HG02870 (cell line): Measurements from ENCODE around the gene EPS15.
"Not testable (repeated sequence)": the region's sequence is repeated elsewhere in the genome, so short reads cannot be mapped to it uniquely, and the experiment has no call there.

Experiments used
- ATAC-seq: cut with Tn5 transposase; IDR thresholded peaks from one replicate; pipeline ENCODE4 v1.9.1; 2021; ENCODE audit warnings: mild to moderate bottlenecking, moderate library complexity; ENCODE audit not compliant: unreplicated experiment

EPS15 gene

GRCh38 chr1:51474832-51475620 is 44.0 kb downstream of the EPS15 start:
- ATAC-seq = not testable (repeated sequence)

DNA sequence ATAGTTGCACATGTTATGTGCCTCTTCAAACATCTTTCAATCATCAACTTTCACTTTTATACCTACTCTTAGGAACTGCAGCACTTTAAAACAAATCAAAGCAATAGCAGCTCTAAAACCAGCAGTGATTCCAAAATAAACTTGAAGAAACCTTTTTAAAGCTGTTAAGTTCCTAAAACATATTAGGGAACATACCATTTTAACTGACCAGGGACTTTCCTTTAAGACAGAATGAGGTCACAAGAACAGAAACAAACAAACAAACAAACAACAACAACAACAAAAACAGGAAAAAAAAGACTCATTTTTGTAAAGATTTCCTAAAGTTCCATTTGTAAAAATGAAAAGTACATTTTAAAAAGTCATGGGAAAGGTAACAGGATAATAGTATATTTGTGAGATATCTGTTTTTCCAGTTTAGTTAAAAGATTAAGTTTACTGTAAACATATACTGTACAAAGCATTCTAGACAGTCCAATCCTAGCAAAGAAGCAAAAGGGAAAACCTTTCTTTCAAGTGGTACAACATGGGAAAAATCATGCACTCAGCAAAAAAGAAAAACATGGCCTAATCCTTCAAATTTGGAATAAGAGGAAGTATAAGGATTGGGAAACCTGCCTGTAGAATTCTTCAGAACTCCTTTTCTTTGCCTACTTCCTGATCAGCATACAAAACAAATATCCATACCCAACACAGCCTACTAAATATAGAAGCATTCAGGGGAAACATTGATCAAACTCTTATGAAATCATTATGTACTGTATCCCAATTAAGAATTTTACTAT is 45.5 kb downstream of the EPS15 start:
- ATAC-seq = no peak

GRCh38 chr1:51472359-51472758 is 46.7 kb downstream of the EPS15 start:
- ATAC-seq = no peak

DNA sequence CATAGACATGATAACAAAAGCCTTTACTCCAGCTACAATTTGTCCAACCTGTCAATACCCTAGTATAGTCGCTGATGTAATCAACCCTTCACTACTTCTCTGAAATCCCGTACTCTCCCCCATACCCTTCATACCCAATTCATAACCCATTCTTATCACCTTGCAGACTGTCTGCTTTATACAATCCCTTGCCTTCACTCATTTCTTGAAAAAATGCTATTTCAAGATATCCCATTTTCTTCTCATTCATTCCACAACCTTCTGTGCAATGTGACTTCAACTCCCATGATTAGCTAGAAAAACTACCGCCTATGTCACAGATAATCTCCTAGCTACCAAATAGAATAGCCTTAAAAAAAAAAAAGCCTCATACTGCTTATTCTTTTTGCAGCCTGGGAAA is 49.5 kb downstream of the EPS15 start:
- no peak for ATAC-seq

- no peak for ATAC-seq
Observed at GRCh38 chr1:51464828-51465227, 54.2 kb downstream of the EPS15 start.

DNA sequence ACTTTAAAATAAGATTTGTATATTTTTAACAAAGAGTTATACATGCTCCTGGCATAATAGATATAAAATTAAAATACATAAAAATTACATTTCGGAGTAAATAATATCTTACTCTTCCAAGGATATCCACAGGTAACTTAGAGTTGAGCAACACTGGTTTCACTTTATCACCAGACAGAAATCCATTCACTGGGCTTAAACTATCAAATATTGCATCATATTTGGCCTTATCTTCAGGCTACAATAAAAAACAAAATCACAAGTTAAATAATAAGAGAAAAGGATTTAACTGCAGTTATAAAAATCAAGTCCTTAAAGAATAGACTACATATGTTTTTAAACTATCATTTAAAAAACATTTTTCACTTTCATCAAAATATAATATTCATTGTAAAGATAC is 55.5 kb downstream of the EPS15 start:
- no peak for ATAC-seq

- ATAC-seq = not testable (repeated sequence)
Observed at GRCh38 chr1:51462289-51462688, 56.8 kb downstream of the EPS15 start.

GRCh38 chr1:51454554-51454953 is 64.5 kb downstream of the EPS15 start:
- ATAC-seq = no peak

DNA sequence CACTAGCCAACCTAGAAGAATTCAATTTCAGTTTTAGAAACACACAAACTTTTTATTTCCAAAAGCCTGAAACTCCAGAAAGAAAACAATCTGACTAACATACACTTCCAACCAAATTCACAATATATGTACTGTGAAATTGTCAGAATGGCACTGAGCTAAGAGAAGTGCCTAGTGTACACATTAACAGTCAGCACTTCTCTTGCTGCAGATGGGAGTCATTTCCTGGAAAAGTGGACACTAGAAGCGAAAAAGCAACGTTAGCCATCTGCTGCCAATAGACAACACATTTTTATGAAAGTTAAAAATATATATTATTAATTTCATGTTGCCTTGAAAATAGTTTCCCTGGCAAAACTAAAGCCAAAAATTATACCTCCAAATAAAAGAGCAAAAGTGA is 66.1 kb downstream of the EPS15 start:
- ATAC-seq = no peak

DNA sequence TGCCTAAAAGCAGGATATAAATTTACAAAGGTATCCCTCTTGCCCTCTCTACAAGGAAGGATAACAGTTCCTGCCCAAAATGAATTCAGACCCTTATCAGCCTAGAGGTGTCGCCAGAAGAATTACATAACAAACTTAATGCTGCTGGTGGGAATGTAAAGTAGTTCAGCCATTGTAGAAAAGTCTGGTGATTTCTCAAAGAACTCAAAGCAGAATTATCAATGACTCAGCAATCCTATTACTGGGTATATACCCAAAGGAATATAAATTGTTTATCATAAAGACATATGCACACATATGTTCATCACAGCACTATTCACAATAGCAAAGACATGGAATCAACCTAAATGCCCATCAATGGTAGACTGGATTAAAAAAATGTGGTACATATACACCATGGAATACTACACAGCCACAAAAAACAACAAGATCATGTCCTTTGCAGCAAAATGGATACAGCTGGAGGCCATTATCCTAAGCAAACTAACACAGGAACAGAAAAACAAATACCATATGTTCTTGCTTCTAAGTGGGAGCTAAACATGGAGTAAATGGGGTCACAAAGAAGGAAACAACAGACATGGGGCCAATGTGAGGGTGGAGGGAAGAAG is 70.1 kb downstream of the EPS15 start:
- not testable (repeated sequence) for ATAC-seq

DNA sequence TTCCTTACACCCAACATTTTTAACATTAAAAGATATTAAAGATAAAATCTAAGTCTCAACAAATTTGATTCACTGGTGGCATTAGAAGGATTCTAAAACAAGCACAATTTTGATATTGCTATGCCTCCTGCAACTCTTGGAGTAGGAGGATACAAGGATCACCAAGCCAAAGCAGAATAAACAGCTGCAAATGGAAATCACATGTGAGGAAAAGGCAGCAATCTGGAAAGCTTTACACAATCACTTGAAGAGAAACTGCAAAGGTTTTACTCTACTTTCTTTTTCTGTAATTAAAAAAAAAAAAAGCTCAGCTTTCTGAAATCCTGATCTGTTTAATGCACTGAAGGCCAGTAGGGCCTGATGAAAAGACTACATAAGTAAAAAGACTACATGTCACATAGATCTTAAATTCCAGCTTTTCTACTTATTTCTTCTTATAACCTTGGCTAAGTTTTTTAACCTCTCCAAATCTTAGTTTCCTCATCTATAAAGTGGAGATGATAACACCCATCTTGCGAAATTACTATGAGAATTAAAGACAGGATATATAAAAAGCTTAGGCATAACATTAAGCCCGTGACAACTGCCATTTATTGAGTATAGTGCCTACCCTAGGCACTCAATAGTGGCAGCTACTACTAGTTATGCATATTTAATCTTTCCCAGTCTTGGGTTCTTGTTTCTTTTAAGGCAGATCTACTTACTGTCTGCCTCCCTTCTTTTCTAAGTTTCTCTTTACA is 73.5 kb downstream of the EPS15 start:
- ATAC-seq = no peak

GRCh38 chr1:51444534-51445192 is 74.4 kb downstream of the EPS15 start:
- ATAC-seq = no peak

- ATAC-seq = peak; percentile 51
Observed at GRCh38 chr1:51444096-51444495, 75.0 kb downstream of the EPS15 start.

GRCh38 chr1:51443555-51443954 is 75.5 kb downstream of the EPS15 start:
- ATAC-seq = no peak

DNA sequence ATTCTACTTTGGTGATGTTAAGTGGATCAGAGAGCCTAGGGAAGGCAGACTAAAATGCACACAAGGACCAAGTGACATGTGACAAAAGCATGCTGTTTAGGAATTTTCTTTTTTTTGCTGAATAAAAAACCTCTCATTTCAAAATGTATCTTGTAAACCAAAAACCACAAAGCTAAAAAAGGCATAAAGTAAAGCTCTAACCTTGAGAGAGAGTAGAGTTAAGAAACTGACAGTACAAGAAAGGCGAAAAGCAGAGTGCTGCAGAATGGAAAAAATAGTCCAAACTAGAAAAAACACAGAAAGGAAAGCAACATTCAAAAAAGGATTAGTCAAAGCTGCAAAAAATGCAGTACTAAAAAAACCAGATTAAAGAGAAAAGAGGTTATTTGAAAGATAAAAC is 76.5 kb downstream of the EPS15 start:
- ATAC-seq = no peak

DNA sequence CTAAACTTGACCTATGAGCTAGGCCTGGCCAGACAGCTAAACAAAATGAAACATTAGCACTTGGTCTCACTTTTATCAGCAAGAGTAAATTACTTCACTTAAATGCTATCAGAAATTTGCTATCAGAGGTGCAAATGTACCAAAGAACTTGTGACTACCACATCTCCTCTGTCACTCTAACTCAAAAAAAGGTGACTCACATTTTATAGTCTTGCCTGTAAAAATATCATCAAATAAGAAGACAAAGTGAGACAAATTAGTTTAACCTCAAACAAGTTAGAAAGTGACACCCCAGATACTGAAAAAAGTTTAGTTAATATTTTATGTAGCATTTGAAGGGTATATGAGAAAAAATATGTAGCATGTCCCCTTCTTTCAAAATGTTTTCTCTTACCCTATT is 76.9 kb downstream of the EPS15 start:
- no peak for ATAC-seq

GRCh38 chr1:51439895-51440294 is 79.2 kb downstream of the EPS15 start:
- ATAC-seq = no peak

DNA sequence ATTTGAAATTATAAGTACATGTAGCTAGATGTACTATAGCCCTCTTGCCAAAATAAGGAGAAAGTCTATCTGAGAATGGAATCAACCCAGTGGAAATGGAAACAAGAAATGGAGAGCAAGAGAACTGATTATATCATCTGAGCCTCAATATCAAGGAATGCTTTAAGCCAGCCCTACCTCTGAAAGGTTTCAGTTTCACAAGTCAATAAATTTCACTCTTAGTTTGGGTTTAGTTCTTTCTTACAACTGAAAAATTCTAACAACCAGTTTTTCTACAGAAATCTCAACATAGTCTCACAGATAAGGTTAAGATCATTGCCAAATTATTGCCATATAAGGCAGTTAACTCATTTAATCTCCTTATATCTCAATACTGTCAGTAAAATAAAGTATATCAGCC is 80.0 kb downstream of the EPS15 start:
- no peak for ATAC-seq

GRCh38 chr1:51437391-51437790 is 81.7 kb downstream of the EPS15 start:
- ATAC-seq = not testable (repeated sequence)

GRCh38 chr1:51435878-51436277 is 83.2 kb downstream of the EPS15 start:
- no peak for ATAC-seq
